SU-DHL-6 (cell line): Measurements from ENCODE around the gene CDC123.

Source experiments
- EZH2phosphoT487 ChIP-seq: fragments of 200-600 bp; sonication (generic), shearing (Covaris generic); conservative IDR thresholded peaks from 2 replicates; pipeline ENCODE4 v1.6.1; 2018; ENCODE audit warnings: mild to moderate bottlenecking, antibody characterized with exemption, low read length, moderate library complexity, mixed read lengths
- TF ChIP-seq, protein P1 (sequence below): fragments of 200-600 bp; sonication (generic); IDR thresholded peaks from one replicate; pipeline ENCODE4 v1.5.1; 2017; ENCODE audit warnings: antibody characterized with exemption, mild to moderate bottlenecking, low read length, moderate library complexity; ENCODE audit not compliant: insufficient read depth, poor library complexity, severe bottlenecking

DNA sequence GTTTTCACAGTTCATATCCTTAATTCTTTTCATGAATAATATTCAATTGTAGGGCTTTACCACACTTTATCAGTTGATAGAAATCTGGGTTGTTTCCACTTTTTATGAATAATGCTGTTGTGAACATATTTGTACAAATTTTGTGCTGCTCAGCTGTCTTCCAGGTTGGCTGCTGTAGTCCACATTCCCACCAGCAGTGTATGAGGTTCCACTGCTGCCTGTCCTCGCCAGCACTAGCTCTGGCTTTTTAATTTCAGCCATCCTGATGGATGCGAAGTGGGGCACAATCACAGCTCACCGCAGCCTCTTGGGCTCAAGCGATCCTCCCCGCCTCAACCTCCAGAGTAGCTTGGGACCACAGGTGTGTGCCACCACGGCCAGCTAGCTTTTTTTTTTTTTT is 33.1 kb upstream of the CDC123 start:
- TF ChIP-seq, protein P1, sequence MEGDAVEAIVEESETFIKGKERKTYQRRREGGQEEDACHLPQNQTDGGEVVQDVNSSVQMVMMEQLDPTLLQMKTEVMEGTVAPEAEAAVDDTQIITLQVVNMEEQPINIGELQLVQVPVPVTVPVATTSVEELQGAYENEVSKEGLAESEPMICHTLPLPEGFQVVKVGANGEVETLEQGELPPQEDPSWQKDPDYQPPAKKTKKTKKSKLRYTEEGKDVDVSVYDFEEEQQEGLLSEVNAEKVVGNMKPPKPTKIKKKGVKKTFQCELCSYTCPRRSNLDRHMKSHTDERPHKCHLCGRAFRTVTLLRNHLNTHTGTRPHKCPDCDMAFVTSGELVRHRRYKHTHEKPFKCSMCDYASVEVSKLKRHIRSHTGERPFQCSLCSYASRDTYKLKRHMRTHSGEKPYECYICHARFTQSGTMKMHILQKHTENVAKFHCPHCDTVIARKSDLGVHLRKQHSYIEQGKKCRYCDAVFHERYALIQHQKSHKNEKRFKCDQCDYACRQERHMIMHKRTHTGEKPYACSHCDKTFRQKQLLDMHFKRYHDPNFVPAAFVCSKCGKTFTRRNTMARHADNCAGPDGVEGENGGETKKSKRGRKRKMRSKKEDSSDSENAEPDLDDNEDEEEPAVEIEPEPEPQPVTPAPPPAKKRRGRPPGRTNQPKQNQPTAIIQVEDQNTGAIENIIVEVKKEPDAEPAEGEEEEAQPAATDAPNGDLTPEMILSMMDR: no peak
- TF ChIP-seq EZH2phosphoT487: no peak
